Measurements from ENCODE around the gene FREM1.

DNA sequence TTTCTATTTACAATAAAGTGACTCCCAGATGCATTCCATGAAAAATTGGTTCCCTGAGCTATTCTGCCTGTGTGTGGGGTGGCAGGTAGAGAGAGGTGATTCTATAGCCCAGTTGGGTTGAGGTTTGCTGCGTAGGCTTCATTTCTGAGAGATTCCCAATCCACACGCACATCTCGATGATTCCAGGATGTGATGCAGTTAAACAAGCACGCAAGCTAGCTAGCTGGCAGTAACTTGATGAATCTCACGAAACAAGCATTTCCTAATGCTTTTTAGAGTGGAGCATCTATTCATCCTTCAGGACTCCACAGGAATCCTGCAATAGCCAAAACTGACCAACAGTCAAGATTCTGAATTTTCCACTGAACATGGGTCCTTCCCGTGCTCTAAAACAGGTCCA lies 143.9 kb downstream of the FREM1 start:
- TF ChIP-seq, protein P1, sequence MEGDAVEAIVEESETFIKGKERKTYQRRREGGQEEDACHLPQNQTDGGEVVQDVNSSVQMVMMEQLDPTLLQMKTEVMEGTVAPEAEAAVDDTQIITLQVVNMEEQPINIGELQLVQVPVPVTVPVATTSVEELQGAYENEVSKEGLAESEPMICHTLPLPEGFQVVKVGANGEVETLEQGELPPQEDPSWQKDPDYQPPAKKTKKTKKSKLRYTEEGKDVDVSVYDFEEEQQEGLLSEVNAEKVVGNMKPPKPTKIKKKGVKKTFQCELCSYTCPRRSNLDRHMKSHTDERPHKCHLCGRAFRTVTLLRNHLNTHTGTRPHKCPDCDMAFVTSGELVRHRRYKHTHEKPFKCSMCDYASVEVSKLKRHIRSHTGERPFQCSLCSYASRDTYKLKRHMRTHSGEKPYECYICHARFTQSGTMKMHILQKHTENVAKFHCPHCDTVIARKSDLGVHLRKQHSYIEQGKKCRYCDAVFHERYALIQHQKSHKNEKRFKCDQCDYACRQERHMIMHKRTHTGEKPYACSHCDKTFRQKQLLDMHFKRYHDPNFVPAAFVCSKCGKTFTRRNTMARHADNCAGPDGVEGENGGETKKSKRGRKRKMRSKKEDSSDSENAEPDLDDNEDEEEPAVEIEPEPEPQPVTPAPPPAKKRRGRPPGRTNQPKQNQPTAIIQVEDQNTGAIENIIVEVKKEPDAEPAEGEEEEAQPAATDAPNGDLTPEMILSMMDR (IDR thresholded peaks at IDR 0.05), result no peak
- no peak for TF ChIP-seq POLR2A (IDR thresholded peaks at IDR 0.05)

Measured in adrenal gland (tissue), 5 donors.